PFSK-1 (cell line): Measurements from ENCODE around the gene SETD5.

Experiments
- FOXP2 ChIP-seq: optimal IDR thresholded peaks from 2 replicates; pipeline ENCODE3; 2011; ENCODE audit warnings: borderline replicate concordance, control low read depth, inconsistent platforms; ENCODE audit not compliant: insufficient read depth; ENCODE audit errors: extremely low read length, extremely low read depth
- POLR2AphosphoS5 ChIP-seq: IDR thresholded peaks from 2 replicates; pipeline ENCODE4 v1.6.1; 2012; ENCODE audit warnings: low read depth, mild to moderate bottlenecking, control low read depth, low read length, moderate library complexity
- SIN3A ChIP-seq: IDR thresholded peaks from 2 replicates; pipeline ENCODE4 v1.6.1; 2012; ENCODE audit warnings: mild to moderate bottlenecking, low read length, moderate library complexity, borderline replicate concordance; ENCODE audit not compliant: insufficient read depth
- TAF1 ChIP-seq: IDR thresholded peaks from 2 replicates; pipeline ENCODE4 v1.6.1; 2012; ENCODE audit warnings: low read length, control low read depth, borderline replicate concordance; ENCODE audit not compliant: insufficient read depth
- TF ChIP-seq, protein P1 (sequence below), 2 experiments: IDR thresholded peaks; 2 replicates each; pipeline versions ENCODE4 v1.6.1 to v1.8.0; 2011 to 2012; ENCODE audit warnings: low read depth in 2 of 2, low read length in 2 of 2, control low read depth in 1 of 2, inconsistent platforms in 1 of 2, mild to moderate bottlenecking in 1 of 2, moderate library complexity in 1 of 2; ENCODE audit not compliant: insufficient read depth in 1 of 2

Gene SETD5

DNA sequence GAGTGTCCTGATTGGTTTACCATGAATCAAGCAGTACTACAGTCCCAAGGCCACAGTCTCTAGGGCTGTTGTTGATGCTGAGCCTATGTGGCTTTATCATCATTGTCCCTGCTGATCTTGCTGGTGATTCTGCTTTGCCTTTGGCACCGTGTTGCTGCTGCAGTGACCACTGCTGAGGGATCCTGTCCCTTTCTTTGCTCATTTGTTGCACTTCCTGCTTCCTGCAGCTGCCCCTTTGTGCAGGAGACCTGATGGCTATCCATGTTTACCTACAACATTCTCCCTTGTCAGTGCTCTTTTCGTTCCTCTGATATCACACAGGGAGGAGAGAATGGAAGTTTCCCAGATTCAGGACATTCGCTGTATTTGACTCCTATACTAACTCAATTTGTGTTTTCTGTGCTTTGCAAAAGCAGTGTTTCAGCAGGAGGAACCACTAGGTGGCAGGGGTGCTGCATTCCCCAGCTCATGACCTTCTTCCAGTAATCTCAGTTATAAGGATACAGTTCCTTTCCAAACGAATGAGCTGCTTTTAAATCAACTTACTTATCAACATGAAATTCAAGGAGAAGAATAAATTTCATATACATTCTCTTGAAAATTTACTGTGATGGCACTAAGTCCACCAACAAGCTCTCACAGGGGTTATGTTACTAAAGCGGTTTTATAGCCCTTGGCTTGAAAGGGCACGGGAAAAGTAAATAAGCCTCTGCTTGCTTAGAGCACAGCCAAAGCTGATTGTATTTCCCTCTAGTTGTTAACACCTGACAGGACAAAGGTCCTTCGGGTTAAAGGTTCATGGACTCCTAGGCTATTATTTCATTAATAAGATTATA lies 44.3 kb upstream of the SETD5 start:
- TF ChIP-seq SIN3A (no peak), FOXP2 (no peak), TAF1 (no peak), POLR2AphosphoS5 (no peak)
- TF ChIP-seq, protein P1, sequence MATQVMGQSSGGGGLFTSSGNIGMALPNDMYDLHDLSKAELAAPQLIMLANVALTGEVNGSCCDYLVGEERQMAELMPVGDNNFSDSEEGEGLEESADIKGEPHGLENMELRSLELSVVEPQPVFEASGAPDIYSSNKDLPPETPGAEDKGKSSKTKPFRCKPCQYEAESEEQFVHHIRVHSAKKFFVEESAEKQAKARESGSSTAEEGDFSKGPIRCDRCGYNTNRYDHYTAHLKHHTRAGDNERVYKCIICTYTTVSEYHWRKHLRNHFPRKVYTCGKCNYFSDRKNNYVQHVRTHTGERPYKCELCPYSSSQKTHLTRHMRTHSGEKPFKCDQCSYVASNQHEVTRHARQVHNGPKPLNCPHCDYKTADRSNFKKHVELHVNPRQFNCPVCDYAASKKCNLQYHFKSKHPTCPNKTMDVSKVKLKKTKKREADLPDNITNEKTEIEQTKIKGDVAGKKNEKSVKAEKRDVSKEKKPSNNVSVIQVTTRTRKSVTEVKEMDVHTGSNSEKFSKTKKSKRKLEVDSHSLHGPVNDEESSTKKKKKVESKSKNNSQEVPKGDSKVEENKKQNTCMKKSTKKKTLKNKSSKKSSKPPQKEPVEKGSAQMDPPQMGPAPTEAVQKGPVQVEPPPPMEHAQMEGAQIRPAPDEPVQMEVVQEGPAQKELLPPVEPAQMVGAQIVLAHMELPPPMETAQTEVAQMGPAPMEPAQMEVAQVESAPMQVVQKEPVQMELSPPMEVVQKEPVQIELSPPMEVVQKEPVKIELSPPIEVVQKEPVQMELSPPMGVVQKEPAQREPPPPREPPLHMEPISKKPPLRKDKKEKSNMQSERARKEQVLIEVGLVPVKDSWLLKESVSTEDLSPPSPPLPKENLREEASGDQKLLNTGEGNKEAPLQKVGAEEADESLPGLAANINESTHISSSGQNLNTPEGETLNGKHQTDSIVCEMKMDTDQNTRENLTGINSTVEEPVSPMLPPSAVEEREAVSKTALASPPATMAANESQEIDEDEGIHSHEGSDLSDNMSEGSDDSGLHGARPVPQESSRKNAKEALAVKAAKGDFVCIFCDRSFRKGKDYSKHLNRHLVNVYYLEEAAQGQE (IDR thresholded peaks at IDR 0.05; ENCODE audit: insufficient read depth in 1 of 2, low read depth in 2 of 2, low read length in 2 of 2), result no peak

DNA sequence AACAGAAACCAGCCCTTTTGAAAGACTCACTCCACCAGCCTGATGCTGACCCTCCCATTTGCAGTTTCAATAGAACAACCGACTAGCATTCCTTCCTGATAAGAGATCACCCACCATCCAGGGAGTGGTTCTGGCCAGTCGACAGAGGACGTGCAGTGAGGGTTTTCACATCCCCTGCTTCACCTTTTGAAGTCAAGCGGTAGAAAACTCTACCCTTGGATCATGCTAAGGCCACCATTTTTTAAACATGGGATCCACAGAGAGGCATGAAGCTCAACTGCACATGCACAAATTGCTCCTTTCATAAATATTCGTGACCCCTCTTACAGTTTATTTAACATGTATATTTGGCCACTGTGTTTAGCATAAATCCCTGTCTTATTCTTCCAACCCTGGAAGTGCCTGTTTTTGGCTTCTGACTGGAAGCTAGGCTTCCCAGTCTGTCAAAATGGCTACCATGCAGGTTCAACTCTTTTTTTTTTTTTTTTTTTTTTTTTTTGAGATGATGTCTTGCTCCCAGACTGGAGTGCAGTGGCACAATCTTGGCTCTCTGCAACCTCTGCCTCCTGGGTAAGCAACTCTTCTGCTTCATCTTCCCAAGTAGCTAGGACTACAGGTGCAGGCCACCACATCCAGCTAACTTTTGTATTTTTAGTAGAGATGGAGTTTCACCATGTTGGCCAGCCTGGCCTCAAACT lies 35.6 kb upstream of the SETD5 start:
- TF ChIP-seq, protein P1 (IDR thresholded peaks at IDR 0.05; ENCODE audit: insufficient read depth in 1 of 2, low read depth in 2 of 2, low read length in 2 of 2), result no peak
- TF ChIP-seq TAF1 (no peak), FOXP2 (no peak), SIN3A (no peak), POLR2AphosphoS5 (no peak)

DNA sequence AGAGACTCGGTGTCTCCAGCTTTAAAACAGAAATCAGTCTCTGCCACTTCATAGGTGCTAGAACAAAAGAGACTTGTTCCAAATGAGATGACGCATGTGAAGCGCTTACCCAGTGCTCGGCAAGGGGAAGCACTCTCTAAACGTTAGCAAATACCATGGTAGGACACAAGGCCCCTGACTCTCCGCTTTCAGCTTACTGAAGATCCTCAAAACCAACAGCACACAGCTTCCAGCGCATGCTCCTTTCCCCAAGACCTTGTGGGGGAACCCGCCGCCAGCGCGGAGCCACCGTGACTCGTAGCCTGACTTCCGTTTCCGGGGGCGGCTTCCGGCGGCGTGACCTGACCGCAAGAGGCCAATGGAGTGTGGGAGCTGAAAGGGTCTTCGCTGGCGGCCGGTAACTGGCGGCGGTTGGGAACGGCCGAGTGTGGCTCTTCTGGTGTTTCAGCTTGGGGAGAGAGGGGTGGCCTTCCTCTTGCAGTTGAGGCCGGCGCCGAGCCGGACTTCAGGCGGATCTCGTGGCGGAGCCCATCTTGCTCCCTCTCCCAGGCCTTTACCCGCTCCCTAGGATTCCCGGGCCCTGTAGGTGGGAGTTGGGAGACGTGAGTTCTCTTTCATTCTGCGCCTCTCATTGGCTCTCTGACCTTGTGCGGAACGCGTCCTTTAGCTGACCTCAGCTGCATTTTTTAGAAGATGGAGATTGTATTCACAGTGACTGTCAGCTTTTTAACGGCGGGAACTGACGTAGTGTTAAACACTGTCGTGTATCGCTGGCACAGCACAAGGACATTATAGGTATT lies 34.5 kb upstream of the SETD5 start, which contains the start of gene THUMPD3:
Gene THUMPD3, plus strand, starts transcription at position 324 of the 800 bp plus-strand sequence. CDS start 2,015 bp downstream, outside the sequence.
- TF ChIP-seq POLR2AphosphoS5 (peak; percentile 96), SIN3A (peak; percentile 60; the same call in 1 of the 2 replicates), FOXP2 (peak; percentile 63), TAF1 (peak; percentile 59; the same call in 1 of the 2 replicates)
- TF ChIP-seq, protein P1 (IDR thresholded peaks at IDR 0.05; ENCODE audit: insufficient read depth in 1 of 2, low read depth in 2 of 2, low read length in 2 of 2), result peak in 1 of 2 experiments; percentile 43; a peak in 1 of 4 replicates

DNA sequence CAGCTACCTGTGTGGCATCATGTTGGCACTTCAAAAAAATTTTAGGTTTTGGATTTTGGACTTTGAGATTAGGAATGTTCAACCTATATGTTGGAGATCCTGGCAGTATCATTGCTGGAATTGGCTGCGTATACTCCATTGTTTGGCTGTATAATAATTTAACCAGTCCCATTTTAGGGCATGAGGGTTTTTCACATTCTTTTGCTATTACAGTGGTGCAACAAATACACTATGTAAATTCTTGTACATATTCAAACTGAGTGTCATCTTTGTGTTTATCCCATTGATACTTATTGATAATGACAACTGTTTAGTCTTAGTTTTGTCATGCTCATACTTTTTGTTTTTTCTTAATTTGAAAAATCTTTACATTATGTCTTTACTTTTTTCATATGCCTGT lies 27.9 kb upstream of the SETD5 start:
- no peak for TF ChIP-seq POLR2AphosphoS5
- TF ChIP-seq, protein P1 (IDR thresholded peaks at IDR 0.05; ENCODE audit: insufficient read depth in 1 of 2, low read depth in 2 of 2, low read length in 2 of 2), result no peak
- TF ChIP-seq SIN3A, result no peak
- no peak for TF ChIP-seq FOXP2
- no peak for TF ChIP-seq TAF1
